ENCODE results near the gene SH3RF3. TPM values are rescaled to one million over a fixed set of nuclear protein-coding genes. Genes with fewer than 3 reads are reported as not detected.
A peak's percentile ranks its signal among the peaks of the same experiment; 100 is the strongest.

The SH3RF3 gene
- polyA plus RNA-seq, 3 donors from 2014 or later, result not detected

- peaks cover 7 to 15% of the 10 kb centered on the region in 2 donors for H3K4me1 Mint-ChIP-seq
- H3K36me3 Mint-ChIP-seq, result no peaks in the 10 kb centered on the region
- H3K27me3 Mint-ChIP-seq (ENCODE audit: low read depth in 3 of 3), result peaks cover 0 to 5% (median 3%) of the 10 kb centered on the region in 3 donors
- no peak overlapping the region for H3K4me3 Mint-ChIP-seq
- no peak for DNase-seq
- no peak overlapping the region for H3K27ac Mint-ChIP-seq
- H3K9me3 Mint-ChIP-seq, result no peaks in the 10 kb centered on the region
Measured at GRCh38 chr2:109395494-109396201, 266.6 kb downstream of the SH3RF3 start.

- no peaks in the 10 kb centered on the region for H3K9me3 Mint-ChIP-seq
- H3K4me1 Mint-ChIP-seq, result peaks cover 7 to 15% of the 10 kb centered on the region in 2 donors
- no peak overlapping the region for H3K27ac Mint-ChIP-seq
- H3K36me3 Mint-ChIP-seq, result no peaks in the 10 kb centered on the region
- no peak overlapping the region for H3K4me3 Mint-ChIP-seq
- H3K27me3 Mint-ChIP-seq (ENCODE audit: low read depth in 3 of 3), result peaks cover 0 to 5% (median 3%) of the 10 kb centered on the region in 3 donors
- no peak for DNase-seq
Measured at GRCh38 chr2:109396202-109397180, 267.5 kb downstream of the SH3RF3 start.

DNA sequence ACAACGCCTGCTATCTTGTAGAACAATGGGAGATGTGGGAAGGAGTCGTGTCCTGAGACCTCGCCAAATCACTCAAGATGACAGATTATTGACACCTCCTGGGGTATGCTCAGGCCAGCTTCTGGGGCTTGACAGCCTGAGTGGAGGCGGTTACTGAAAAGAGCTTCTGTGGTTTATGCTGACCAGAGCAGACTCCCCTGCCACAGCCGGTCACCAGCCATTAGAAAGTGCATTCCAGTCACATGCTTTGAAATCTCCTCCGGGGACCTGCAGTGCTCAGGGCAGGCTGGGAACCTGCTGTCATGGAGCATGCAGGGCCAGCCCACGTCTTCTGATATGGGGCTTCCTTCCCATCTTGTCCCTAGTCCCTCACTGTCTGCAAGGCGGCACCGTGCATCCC lies 268.9 kb downstream of the SH3RF3 start:
- H3K27me3 Mint-ChIP-seq (ENCODE audit: low read depth in 3 of 3), result peaks cover 0 to 8% (median 5%) of the 10 kb centered on the region in 3 donors
- no peak overlapping the region for H3K27ac Mint-ChIP-seq
- no peaks in the 10 kb centered on the region for H3K9me3 Mint-ChIP-seq
- H3K36me3 Mint-ChIP-seq, result no peaks in the 10 kb centered on the region
- peak overlapping the region in 2 of 5 donors; percentile 8 to 42 for H3K4me3 Mint-ChIP-seq
- H3K4me1 Mint-ChIP-seq, result peaks cover 7 to 15% of the 10 kb centered on the region in 2 donors
- peak; percentile 9 to 26 (median 24) for DNase-seq

GRCh38 chr2:109398366-109399015 lies 269.5 kb downstream of the SH3RF3 start:
- no peaks in the 10 kb centered on the region for H3K9me3 Mint-ChIP-seq
- DNase-seq, result no peak
- no peaks in the 10 kb centered on the region for H3K36me3 Mint-ChIP-seq
- H3K4me3 Mint-ChIP-seq, result no peak overlapping the region
- H3K4me1 Mint-ChIP-seq, result peaks cover 9 to 15% of the 10 kb centered on the region in 2 donors
- no peak overlapping the region for H3K27ac Mint-ChIP-seq
- peaks cover 0 to 8% (median 5%) of the 10 kb centered on the region in 3 donors for H3K27me3 Mint-ChIP-seq (ENCODE audit: low read depth in 3 of 3)

DNA sequence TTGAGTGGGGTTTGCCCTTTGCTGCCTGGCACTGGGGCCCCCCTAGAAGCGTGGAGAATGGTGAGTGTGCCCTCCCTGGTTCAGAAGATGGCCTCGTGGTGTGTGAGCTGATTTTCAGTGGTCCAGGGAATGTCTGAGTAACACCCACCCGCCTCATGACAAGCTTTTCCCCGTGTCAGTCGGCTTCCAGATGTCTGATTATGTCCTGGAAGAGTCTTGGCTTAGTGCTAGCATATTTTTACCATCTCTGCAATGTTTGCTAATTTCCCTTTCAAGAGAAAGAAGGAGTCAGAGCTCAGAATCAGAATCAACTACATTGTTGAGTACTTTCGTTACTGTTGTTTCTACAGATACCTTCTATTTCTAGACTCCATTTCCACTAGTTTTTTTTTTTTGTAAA lies 270.1 kb downstream of the SH3RF3 start:
- H3K9me3 Mint-ChIP-seq, result no peaks in the 10 kb centered on the region
- no peak overlapping the region for H3K4me3 Mint-ChIP-seq
- H3K27me3 Mint-ChIP-seq (ENCODE audit: low read depth in 3 of 3), result peaks cover 0 to 8% (median 5%) of the 10 kb centered on the region in 3 donors
- H3K4me1 Mint-ChIP-seq, result peaks cover 9 to 15% of the 10 kb centered on the region in 2 donors
- H3K27ac Mint-ChIP-seq, result no peak overlapping the region
- H3K36me3 Mint-ChIP-seq, result no peaks in the 10 kb centered on the region
- no peak for DNase-seq

DNA sequence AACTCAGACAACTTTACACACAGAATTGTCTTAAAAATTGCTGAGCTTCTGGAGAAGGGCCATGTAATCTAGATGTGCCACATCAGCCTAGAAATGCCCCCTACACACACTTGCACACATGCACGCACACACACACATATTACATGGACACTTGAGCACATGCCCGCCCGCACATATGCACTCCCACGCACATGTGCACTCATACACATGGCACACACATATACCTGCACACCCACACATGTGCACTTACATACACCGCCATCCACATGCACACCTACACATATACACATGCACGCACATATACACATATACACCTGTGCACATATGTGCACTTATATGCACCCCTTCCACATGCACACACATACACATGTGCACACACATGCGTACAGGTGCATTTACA lies 271.1 kb downstream of the SH3RF3 start:
- H3K4me3 Mint-ChIP-seq, result no peak overlapping the region
- peaks cover 9 to 15% of the 10 kb centered on the region in 2 donors for H3K4me1 Mint-ChIP-seq
- DNase-seq, result no peak
- no peak overlapping the region for H3K27ac Mint-ChIP-seq
- no peaks in the 10 kb centered on the region for H3K36me3 Mint-ChIP-seq
- peaks cover 0 to 10% (median 5%) of the 10 kb centered on the region in 3 donors for H3K27me3 Mint-ChIP-seq (ENCODE audit: low read depth in 3 of 3)
- H3K9me3 Mint-ChIP-seq, result no peaks in the 10 kb centered on the region

- DNase-seq, result no peak
- no peak overlapping the region for H3K27ac Mint-ChIP-seq
- H3K9me3 Mint-ChIP-seq, result no peaks in the 10 kb centered on the region
- no peaks in the 10 kb centered on the region for H3K36me3 Mint-ChIP-seq
- H3K4me3 Mint-ChIP-seq, result no peak overlapping the region
- H3K4me1 Mint-ChIP-seq, result peaks cover 9 to 15% of the 10 kb centered on the region in 2 donors
- H3K27me3 Mint-ChIP-seq (ENCODE audit: low read depth in 3 of 3), result peaks cover 0 to 10% (median 5%) of the 10 kb centered on the region in 3 donors
Measured at GRCh38 chr2:109401370-109401769, 272.4 kb downstream of the SH3RF3 start.

GRCh38 chr2:109402180-109402579 lies 273.2 kb downstream of the SH3RF3 start:
- no peak overlapping the region for H3K4me3 Mint-ChIP-seq
- H3K36me3 Mint-ChIP-seq, result no peaks in the 10 kb centered on the region
- H3K27ac Mint-ChIP-seq, result no peak overlapping the region
- H3K9me3 Mint-ChIP-seq, result no peaks in the 10 kb centered on the region
- H3K4me1 Mint-ChIP-seq, result peaks cover 9 to 13% of the 10 kb centered on the region in 2 donors
- DNase-seq, result no peak
- H3K27me3 Mint-ChIP-seq (ENCODE audit: low read depth in 3 of 3), result peaks cover 0 to 10% (median 5%) of the 10 kb centered on the region in 3 donors

DNA sequence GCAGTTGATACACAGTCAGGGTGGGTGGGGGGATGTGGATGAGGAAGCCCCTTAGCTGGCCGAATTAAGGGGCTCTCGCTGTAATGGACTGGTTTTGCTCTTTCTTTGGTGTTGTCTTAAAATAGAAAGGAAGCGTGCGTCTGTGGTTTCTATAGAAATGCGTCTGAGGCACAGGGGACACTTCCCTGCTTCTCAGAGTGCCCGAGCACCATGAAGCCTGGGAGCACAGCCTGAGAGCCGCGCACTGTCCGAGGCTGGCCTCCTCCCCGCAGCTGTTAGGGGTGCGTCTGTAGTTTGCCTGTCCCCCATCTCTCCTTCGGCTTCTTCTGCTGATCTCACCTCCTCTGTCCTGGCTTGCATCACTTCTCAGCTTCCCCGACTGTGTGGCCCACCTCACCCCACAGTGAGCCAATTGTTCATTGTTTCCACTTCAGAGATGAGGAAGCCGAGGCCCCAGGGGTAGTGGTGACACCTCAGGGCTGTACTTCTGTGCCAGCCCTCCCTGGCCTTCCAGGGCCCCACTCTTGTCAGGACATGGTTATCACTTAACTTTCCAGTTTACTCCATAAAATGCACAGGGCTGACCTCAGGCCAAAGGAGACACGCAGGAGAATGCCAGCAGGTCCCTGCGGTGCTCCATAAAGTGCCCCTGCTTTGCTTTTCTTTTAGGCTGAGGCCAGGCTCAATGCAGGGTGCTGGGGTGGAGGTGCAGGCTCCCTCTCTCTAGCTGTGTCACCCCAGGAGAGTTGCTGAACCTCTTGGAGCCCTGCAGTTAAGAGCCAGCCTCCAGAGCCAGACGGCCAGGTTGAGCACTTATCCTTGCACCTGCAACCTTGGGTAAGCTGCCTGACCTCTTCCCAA lies 274.2 kb downstream of the SH3RF3 start:
- no peaks in the 10 kb centered on the region for H3K36me3 Mint-ChIP-seq
- H3K4me3 Mint-ChIP-seq, result no peak overlapping the region
- H3K27me3 Mint-ChIP-seq (ENCODE audit: low read depth in 3 of 3), result peaks cover 0 to 8% (median 5%) of the 10 kb centered on the region in 3 donors

DNA sequence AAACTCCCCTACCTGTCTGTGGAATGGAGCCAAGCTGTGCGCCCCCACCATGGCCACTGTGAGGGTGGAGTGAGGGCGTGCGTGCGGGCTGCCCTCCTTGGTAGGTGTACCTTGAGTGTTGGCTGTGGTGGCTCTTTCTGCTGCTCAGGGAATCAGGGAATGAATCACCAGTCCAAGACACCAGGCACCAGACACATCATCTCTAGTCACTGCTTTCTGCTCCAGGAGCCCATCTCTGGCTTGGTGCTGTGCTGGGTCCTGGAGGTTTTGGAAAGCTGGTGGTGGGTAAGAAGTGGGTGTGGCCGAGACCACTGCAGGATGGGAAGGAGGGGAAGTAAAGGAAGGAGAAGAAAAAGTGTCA lies 274.8 kb downstream of the SH3RF3 start:
- Mint-ChIP-seq H3K27me3 (ENCODE audit: low read depth in 3 of 3) (peaks cover 0 to 8% (median 4%) of the 10 kb centered on the region in 3 donors), H3K4me1 (peaks cover 0 to 2% of the 10 kb centered on the region in 2 donors), H3K36me3 (no peaks in the 10 kb centered on the region), H3K9me3 (no peaks in the 10 kb centered on the region), H3K27ac (no peak overlapping the region), H3K4me3 (no peak overlapping the region)
- DNase-seq, result no peak

More for the DNA sequence above, 274.2 kb downstream of the SH3RF3 start:
- no peaks in the 10 kb centered on the region for H3K9me3 Mint-ChIP-seq
- H3K4me1 Mint-ChIP-seq, result peaks cover 2 to 3% of the 10 kb centered on the region in 2 donors
- no peak for DNase-seq
- no peak overlapping the region for H3K27ac Mint-ChIP-seq

DNA sequence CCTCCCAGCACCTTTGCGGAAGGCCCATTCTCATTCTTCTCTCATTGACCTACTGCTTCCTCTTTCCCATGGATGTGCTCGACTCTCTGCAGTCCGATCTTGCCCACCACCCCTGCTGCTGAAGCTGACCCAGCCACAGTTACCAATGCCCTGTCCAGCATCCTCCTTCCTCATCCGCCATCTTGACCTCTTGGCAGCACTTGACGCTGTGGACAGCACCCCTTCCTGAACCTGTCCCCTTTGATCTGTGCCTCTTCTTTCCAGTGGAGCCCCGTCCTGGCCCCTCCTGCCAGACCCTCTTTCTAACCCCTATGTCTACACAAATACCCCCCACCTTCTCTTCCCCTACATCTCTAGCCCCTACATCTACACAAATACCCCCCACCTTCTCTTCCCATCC lies 275.7 kb downstream of the SH3RF3 start:
- no peak overlapping the region for H3K4me3 Mint-ChIP-seq
- H3K36me3 Mint-ChIP-seq, result no peaks in the 10 kb centered on the region
- no peak for DNase-seq
- peaks cover 0 to 8% (median 2%) of the 10 kb centered on the region in 3 donors for H3K27me3 Mint-ChIP-seq (ENCODE audit: low read depth in 3 of 3)
- H3K9me3 Mint-ChIP-seq, result no peaks in the 10 kb centered on the region
- H3K4me1 Mint-ChIP-seq, result peaks cover 0 to 2% of the 10 kb centered on the region in 2 donors
- no peak overlapping the region for H3K27ac Mint-ChIP-seq

GRCh38 chr2:109405873-109406272 lies 276.9 kb downstream of the SH3RF3 start:
- no peak for DNase-seq
- no peak overlapping the region for H3K4me3 Mint-ChIP-seq
- peaks cover 0 to 7% (median 0%) of the 10 kb centered on the region in 3 donors for H3K27me3 Mint-ChIP-seq (ENCODE audit: low read depth in 3 of 3)
- H3K36me3 Mint-ChIP-seq, result no peaks in the 10 kb centered on the region
- H3K27ac Mint-ChIP-seq, result no peak overlapping the region
- H3K9me3 Mint-ChIP-seq, result no peaks in the 10 kb centered on the region
- peaks cover 0 to 2% of the 10 kb centered on the region in 2 donors for H3K4me1 Mint-ChIP-seq

- no peaks in the 10 kb centered on the region for H3K36me3 Mint-ChIP-seq
- no peak overlapping the region for H3K27ac Mint-ChIP-seq
- no peak overlapping the region for H3K4me3 Mint-ChIP-seq
- peaks cover 0 to 7% (median 0%) of the 10 kb centered on the region in 3 donors for H3K27me3 Mint-ChIP-seq (ENCODE audit: low read depth in 3 of 3)
- DNase-seq, result no peak
- H3K9me3 Mint-ChIP-seq, result no peaks in the 10 kb centered on the region
- peaks cover 0 to 2% of the 10 kb centered on the region in 2 donors for H3K4me1 Mint-ChIP-seq
Measured at GRCh38 chr2:109406301-109406700, 277.3 kb downstream of the SH3RF3 start.
